Liver (tissue), 9 donors: ENCODE measurements around the gene RPS14. TPM values are rescaled to one million over a fixed set of nuclear protein-coding genes. Genes with fewer than 3 reads are reported as not detected.

Source experiments
- DNase-seq: peaks from one replicate; pipeline ENCODE4 v3.0.0-alpha.2; 2017; ENCODE audit warnings: low spot score
- H3K27ac ChIP-seq, 2 donors: one replicate each; pipeline ENCODE4 v1.7.0; 2013; ENCODE audit warnings: inconsistent platforms in 2 of 2, low read length in 2 of 2, control low read depth in 1 of 2, low read depth in 1 of 2, mild to moderate bottlenecking in 1 of 2
- H3K27me3 ChIP-seq, 4 donors: one replicate each; pipeline versions ENCODE4 v1.6.1 to v1.7.0; 2013; ENCODE audit warnings: low read length in 3 of 4, inconsistent platforms in 1 of 4, mild to moderate bottlenecking in 1 of 4, moderate library complexity in 1 of 4; ENCODE audit not compliant: control insufficient read depth in 4 of 4, insufficient read depth in 4 of 4
- H3K36me3 ChIP-seq, 4 donors: one replicate each; pipeline versions ENCODE4 v1.6.1 to v1.7.0; 2013; ENCODE audit warnings: low read length in 3 of 4, mild to moderate bottlenecking in 3 of 4, low read depth in 1 of 4, moderate library complexity in 1 of 4; ENCODE audit not compliant: control insufficient read depth in 4 of 4, insufficient read depth in 3 of 4
- H3K4me1 ChIP-seq, 4 donors: one replicate each; pipeline versions ENCODE4 v1.6.1 to v1.7.0; 2013; ENCODE audit warnings: low read length in 3 of 4, mild to moderate bottlenecking in 3 of 4, moderate library complexity in 1 of 4; ENCODE audit not compliant: control insufficient read depth in 4 of 4, insufficient read depth in 4 of 4
- H3K4me3 ChIP-seq, 3 donors: one replicate each; pipeline versions ENCODE4 v1.6.1 to v1.7.0; 2013; ENCODE audit warnings: low read length in 3 of 3, control low read depth in 1 of 3, low read depth in 1 of 3, mild to moderate bottlenecking in 1 of 3
- H3K9ac ChIP-seq, 2 donors: one replicate each; pipeline ENCODE4 v1.7.0; 2013; ENCODE audit warnings: low read length in 2 of 2, mild to moderate bottlenecking in 2 of 2, moderate library complexity in 2 of 2, control low read depth in 1 of 2, low read depth in 1 of 2
- H3K9me3 ChIP-seq, 4 donors: one replicate each; pipeline versions ENCODE4 v1.6.1 to v1.7.0; 2013; ENCODE audit warnings: low read length in 3 of 4; ENCODE audit not compliant: control insufficient read depth in 4 of 4
- ATF3 ChIP-seq: IDR thresholded peaks from 2 replicates; pipeline ENCODE4 v1.6.1; 2016; ENCODE audit warnings: antibody characterized with exemption
- CTCF ChIP-seq: fragments of 150-350 bp; IDR thresholded peaks from 2 replicates; pipeline ENCODE4 v1.5.1; 2017; ENCODE audit warnings: improper control_type of control experiment, low read depth, low read length; ENCODE audit not compliant: missing input control
- EGR1 ChIP-seq, 2 donors: IDR thresholded peaks; 2 replicates each; pipeline ENCODE4 v1.6.1; 2016 to 2018; ENCODE audit warnings: antibody characterized with exemption in 2 of 2, low read depth in 2 of 2
- FOXA1 ChIP-seq: IDR thresholded peaks from 2 replicates; pipeline ENCODE4 v1.6.1; 2016; ENCODE audit warnings: antibody characterized with exemption
- FOXA2 ChIP-seq: IDR thresholded peaks from 2 replicates; pipeline ENCODE4 v1.6.1; 2016; ENCODE audit warnings: antibody characterized with exemption
- GABPA ChIP-seq, 2 donors: IDR thresholded peaks in 1 of 2; conservative IDR thresholded peaks in 1 of 2; 2 replicates each; pipeline ENCODE4 v1.6.1; 2016; ENCODE audit warnings: antibody characterized with exemption in 2 of 2, mild to moderate bottlenecking in 1 of 2, moderate library complexity in 1 of 2
- HNF4A ChIP-seq, 2 donors: conservative IDR thresholded peaks; 2 replicates each; pipeline ENCODE4 v1.6.1; 2016; ENCODE audit warnings: antibody characterized with exemption in 2 of 2, mild to moderate bottlenecking in 2 of 2
- HNF4G ChIP-seq: IDR thresholded peaks from 2 replicates; pipeline ENCODE4 v1.6.1; 2016; ENCODE audit warnings: antibody characterized with exemption
- JUND ChIP-seq, 2 donors: IDR thresholded peaks; 2 replicates each; pipeline ENCODE4 v1.6.1; 2016; ENCODE audit warnings: antibody characterized with exemption in 2 of 2
- NR2F2 ChIP-seq: IDR thresholded peaks from 2 replicates; pipeline ENCODE4 v1.6.1; 2016; ENCODE audit warnings: antibody characterized with exemption
- RAD21 ChIP-seq, 2 donors: IDR thresholded peaks; 2 replicates each; pipeline ENCODE4 v1.6.1; 2016; ENCODE audit warnings: antibody characterized with exemption in 2 of 2, mild to moderate bottlenecking in 2 of 2
- RXRA ChIP-seq, 2 donors: IDR thresholded peaks; 2 replicates each; pipeline ENCODE4 v1.6.1; 2017 to 2018; ENCODE audit warnings: antibody characterized with exemption in 2 of 2, mild to moderate bottlenecking in 1 of 2
- SP1 ChIP-seq: IDR thresholded peaks from 2 replicates; pipeline ENCODE4 v1.6.1; 2018; ENCODE audit warnings: antibody characterized with exemption, mild to moderate bottlenecking
- TAF1 ChIP-seq: conservative IDR thresholded peaks from 2 replicates; pipeline ENCODE4 v1.6.1; 2016; ENCODE audit warnings: antibody characterized with exemption, mild to moderate bottlenecking
- YY1 ChIP-seq: IDR thresholded peaks from 2 replicates; pipeline ENCODE4 v1.6.1; 2016; ENCODE audit warnings: antibody characterized with exemption, mild to moderate bottlenecking
- WGBS: extraction: QIAGEN DNeasy Blood & Tissue Kit; methylation state at CpG from one replicate; pipeline ENCODE4 v1.1.7; 2013; 5-methylcytosine and 5-hydroxymethylcytosine counted together
- polyA plus RNA-seq, 2 donors: library from polyadenylated mRNA; stranded (reverse) in 1 of 2; unstranded in 1 of 2; fragments of 200-250 nt in 1 of 2; fragments of >200 nt in 1 of 2; fragmentation: Nextera tagmentation in 1 of 2; extraction: Ambion mirVana in 1 of 2; gene quantifications; one replicate each; pipeline versions ENCODE4 v1.2.1 to v1.2.3, GENCODE V29; 2013 to 2015
- total RNA-seq, 2 donors: library from RNA; depleted of rRNA; stranded (reverse); fragments of >200 nt; gene quantifications; one replicate each; pipeline ENCODE4 v1.2.3, GENCODE V29; 2014
- TF ChIP-seq, protein P1 (sequence below): IDR thresholded peaks from 2 replicates; pipeline ENCODE4 v1.6.1; 2016; ENCODE audit warnings: antibody characterized with exemption, mild to moderate bottlenecking
- TF ChIP-seq, protein P2 (sequence below): IDR thresholded peaks from 2 replicates; pipeline ENCODE4 v1.6.1; 2016; ENCODE audit warnings: antibody characterized with exemption
- TF ChIP-seq, protein P3 (sequence below): IDR thresholded peaks from 2 replicates; pipeline ENCODE4 v1.6.1; 2016; ENCODE audit warnings: antibody characterized with exemption
- donor health status: healthy.
- donor health status: healthy.
- donor health status: healthy.
- donor health status: healthy.
- donor health status: healthy.

RPS14 gene
- total and polyA plus RNA-seq, 4 donors, result 609 to 956 (median 885) TPM

GRCh38 chr5:150404535-150404934, 45.0 kb downstream of the RPS14 start:
- Histone ChIP-seq H3K9me3 (no peaks in the 10 kb centered on the region), H3K4me1 (peaks cover 0 to 2% (median 0%) of the 10 kb centered on the region in 4 donors), H3K9ac (no peak overlapping the region), H3K4me3 (no peak overlapping the region), H3K27ac (no peak overlapping the region), H3K27me3 (no peaks in the 10 kb centered on the region), H3K36me3 (peaks cover 0 to 27% (median 16%) of the 10 kb centered on the region in 4 donors)
- DNase-seq, result no peak
- TF ChIP-seq FOXA2 (no peak), TAF1 (no peak), GABPA (IDR thresholded peaks at IDR 0.05 in 1 of 2, conservative IDR thresholded peaks at IDR 0.05 in 1 of 2) (no peak), EGR1 (IDR thresholded peaks at IDR 0.05; ENCODE audit: low read depth in 2 of 2) (no peak), YY1 (no peak), HNF4A (conservative IDR thresholded peaks at IDR 0.05) (no peak), JUND (IDR thresholded peaks at IDR 0.05) (no peak), CTCF (no peak), SP1 (no peak), FOXA1 (no peak), NR2F2 (no peak), RXRA (IDR thresholded peaks at IDR 0.05) (no peak), HNF4G (no peak), RAD21 (IDR thresholded peaks at IDR 0.05) (no peak), ATF3 (no peak)
- TF ChIP-seq, protein P1, sequence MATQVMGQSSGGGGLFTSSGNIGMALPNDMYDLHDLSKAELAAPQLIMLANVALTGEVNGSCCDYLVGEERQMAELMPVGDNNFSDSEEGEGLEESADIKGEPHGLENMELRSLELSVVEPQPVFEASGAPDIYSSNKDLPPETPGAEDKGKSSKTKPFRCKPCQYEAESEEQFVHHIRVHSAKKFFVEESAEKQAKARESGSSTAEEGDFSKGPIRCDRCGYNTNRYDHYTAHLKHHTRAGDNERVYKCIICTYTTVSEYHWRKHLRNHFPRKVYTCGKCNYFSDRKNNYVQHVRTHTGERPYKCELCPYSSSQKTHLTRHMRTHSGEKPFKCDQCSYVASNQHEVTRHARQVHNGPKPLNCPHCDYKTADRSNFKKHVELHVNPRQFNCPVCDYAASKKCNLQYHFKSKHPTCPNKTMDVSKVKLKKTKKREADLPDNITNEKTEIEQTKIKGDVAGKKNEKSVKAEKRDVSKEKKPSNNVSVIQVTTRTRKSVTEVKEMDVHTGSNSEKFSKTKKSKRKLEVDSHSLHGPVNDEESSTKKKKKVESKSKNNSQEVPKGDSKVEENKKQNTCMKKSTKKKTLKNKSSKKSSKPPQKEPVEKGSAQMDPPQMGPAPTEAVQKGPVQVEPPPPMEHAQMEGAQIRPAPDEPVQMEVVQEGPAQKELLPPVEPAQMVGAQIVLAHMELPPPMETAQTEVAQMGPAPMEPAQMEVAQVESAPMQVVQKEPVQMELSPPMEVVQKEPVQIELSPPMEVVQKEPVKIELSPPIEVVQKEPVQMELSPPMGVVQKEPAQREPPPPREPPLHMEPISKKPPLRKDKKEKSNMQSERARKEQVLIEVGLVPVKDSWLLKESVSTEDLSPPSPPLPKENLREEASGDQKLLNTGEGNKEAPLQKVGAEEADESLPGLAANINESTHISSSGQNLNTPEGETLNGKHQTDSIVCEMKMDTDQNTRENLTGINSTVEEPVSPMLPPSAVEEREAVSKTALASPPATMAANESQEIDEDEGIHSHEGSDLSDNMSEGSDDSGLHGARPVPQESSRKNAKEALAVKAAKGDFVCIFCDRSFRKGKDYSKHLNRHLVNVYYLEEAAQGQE, result no peak
- TF ChIP-seq, protein P2, sequence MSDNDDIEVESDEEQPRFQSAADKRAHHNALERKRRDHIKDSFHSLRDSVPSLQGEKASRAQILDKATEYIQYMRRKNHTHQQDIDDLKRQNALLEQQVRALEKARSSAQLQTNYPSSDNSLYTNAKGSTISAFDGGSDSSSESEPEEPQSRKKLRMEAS, result no peak
- TF ChIP-seq, protein P3, sequence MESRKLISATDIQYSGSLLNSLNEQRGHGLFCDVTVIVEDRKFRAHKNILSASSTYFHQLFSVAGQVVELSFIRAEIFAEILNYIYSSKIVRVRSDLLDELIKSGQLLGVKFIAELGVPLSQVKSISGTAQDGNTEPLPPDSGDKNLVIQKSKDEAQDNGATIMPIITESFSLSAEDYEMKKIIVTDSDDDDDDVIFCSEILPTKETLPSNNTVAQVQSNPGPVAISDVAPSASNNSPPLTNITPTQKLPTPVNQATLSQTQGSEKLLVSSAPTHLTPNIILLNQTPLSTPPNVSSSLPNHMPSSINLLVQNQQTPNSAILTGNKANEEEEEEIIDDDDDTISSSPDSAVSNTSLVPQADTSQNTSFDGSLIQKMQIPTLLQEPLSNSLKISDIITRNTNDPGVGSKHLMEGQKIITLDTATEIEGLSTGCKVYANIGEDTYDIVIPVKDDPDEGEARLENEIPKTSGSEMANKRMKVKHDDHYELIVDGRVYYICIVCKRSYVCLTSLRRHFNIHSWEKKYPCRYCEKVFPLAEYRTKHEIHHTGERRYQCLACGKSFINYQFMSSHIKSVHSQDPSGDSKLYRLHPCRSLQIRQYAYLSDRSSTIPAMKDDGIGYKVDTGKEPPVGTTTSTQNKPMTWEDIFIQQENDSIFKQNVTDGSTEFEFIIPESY, result no peak
- WGBS, result 95% methylated on average over 10 of the region's 10 CpGs
